ENCODE results near the gene ARL3.
A peak's percentile ranks its signal among the peaks of the same experiment; 100 is the strongest.

ARL3 gene

DNA sequence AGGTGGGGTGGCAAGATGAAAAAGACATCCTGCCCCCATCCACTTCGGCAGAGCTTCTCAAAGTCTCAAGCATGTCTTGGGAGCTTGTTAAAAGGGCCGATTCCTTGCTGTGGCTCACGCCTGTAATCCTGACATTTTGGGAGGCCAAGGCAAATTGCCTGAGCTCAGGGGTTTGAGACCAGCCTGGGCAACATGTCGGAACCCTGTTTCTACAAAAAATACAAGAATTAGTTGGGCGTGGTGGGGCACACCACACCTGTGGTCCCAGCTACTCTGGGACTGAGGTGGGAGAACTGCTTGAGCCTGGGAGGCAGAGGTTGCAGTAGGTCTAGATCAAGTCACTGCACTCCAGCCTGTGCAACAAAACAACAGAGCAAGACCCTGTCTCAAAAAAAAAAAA lies 55.4 kb downstream of the ARL3 start:
- H4K20me1 ChIP-seq (ENCODE audit: insufficient read depth, low read length) = peaks cover 48% of the 10 kb centered on the region

DNA sequence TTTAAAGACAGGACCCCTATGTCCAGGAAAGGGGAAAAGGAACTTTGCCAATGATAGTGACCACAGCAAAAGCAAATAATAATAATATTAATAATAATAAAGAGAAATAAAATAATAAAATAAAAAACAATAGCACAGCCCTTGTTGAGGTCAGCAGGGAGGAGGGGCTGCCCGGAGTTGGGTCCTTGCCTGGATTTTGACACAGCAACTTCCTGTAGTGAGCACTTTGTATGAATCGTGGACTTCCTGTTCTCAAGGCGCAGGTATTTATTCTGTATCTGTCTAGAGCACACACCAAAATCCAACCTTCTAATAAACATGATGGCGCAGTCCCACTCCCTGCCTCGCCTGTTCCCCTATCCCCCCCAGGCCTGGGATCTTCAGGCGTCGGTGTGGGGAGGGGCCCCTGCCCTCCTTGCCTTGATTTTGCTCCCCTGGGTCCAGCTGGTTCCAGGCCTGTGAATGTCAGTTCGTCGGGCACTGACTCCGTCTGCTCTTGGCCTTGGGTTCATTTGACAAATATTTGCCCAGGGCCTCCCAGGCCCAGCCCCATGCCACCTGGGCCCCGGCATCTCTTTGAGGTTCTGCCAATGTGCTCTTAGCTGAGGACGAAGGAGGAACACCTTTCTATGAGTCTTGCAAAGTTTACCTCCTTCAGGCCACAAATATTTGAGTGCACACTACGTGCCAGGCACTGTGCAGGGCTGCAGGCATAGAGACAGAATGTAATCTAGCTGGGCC lies 56.0 kb downstream of the ARL3 start:
- Histone ChIP-seq H3K4me2 (ENCODE audit: insufficient read depth, low read length) (no peak overlapping the region), H4K20me1 (ENCODE audit: insufficient read depth, low read length) (peaks cover 55% of the 10 kb centered on the region), H3K79me2 (ENCODE audit: insufficient read depth, low read length) (peaks cover 8% of the 10 kb centered on the region), H3K27ac (ENCODE audit: low read length) (no peak overlapping the region), H3K9me3 (ENCODE audit: insufficient read depth, low read length, severe bottlenecking) (no peaks in the 10 kb centered on the region), H3K36me3 (ENCODE audit: insufficient read depth, low read length) (peaks cover 55% of the 10 kb centered on the region), H3K4me1 (ENCODE audit: insufficient read depth, low read length) (peaks cover 23% of the 10 kb centered on the region), H2AFZ (ENCODE audit: low read depth, low read length) (no peak overlapping the region), H3K4me3 (ENCODE audit: low read depth in 1 of 2, low read length in 2 of 2) (no peak overlapping the region), H3K27me3 (ENCODE audit: insufficient read depth, low read length, poor library complexity) (no peaks in the 10 kb centered on the region), H3K9ac (ENCODE audit: low read depth, low read length) (no peak overlapping the region)
- TF ChIP-seq, protein P1, sequence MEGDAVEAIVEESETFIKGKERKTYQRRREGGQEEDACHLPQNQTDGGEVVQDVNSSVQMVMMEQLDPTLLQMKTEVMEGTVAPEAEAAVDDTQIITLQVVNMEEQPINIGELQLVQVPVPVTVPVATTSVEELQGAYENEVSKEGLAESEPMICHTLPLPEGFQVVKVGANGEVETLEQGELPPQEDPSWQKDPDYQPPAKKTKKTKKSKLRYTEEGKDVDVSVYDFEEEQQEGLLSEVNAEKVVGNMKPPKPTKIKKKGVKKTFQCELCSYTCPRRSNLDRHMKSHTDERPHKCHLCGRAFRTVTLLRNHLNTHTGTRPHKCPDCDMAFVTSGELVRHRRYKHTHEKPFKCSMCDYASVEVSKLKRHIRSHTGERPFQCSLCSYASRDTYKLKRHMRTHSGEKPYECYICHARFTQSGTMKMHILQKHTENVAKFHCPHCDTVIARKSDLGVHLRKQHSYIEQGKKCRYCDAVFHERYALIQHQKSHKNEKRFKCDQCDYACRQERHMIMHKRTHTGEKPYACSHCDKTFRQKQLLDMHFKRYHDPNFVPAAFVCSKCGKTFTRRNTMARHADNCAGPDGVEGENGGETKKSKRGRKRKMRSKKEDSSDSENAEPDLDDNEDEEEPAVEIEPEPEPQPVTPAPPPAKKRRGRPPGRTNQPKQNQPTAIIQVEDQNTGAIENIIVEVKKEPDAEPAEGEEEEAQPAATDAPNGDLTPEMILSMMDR (IDR thresholded peaks at IDR 0.05; ENCODE audit: borderline replicate concordance, extremely low read depth, low read length, poor library complexity, severe bottlenecking) = no peak
- TF ChIP-seq EZH2 (IDR thresholded peaks at IDR 0.05; ENCODE audit: borderline replicate concordance, low read depth, low read length, severe bottlenecking) = no peak
- DNase-seq (no peak), ATAC-seq (ENCODE audit: insufficient read depth, low read depth) (no peak)

More for the DNA sequence above, 55.4 kb downstream of the ARL3 start:
- H3K4me1 ChIP-seq (ENCODE audit: insufficient read depth, low read length) = peaks cover 23% of the 10 kb centered on the region
- H3K27ac ChIP-seq (ENCODE audit: low read length) = 0 out of 2 replicates have a peak overlapping the region, but pooled peaks have one; percentile 16
- no peak overlapping the region for H3K4me2 ChIP-seq (ENCODE audit: insufficient read depth, low read length)
- no peaks in the 10 kb centered on the region for H3K27me3 ChIP-seq (ENCODE audit: insufficient read depth, low read length, poor library complexity)
- ATAC-seq (ENCODE audit: insufficient read depth, low read depth) (no peak), DNase-seq (no peak)
- no peak overlapping the region for H3K9ac ChIP-seq (ENCODE audit: low read depth, low read length)
- no peak overlapping the region for H2AFZ ChIP-seq (ENCODE audit: low read depth, low read length)
- H3K9me3 ChIP-seq (ENCODE audit: insufficient read depth, low read length, severe bottlenecking) = no peaks in the 10 kb centered on the region
- TF ChIP-seq EZH2 (IDR thresholded peaks at IDR 0.05; ENCODE audit: borderline replicate concordance, low read depth, low read length, severe bottlenecking) = no peak
- H3K79me2 ChIP-seq (ENCODE audit: insufficient read depth, low read length) = peaks cover 2% of the 10 kb centered on the region
- H3K4me3 ChIP-seq (ENCODE audit: low read depth in 1 of 2, low read length in 2 of 2) = no peak overlapping the region
- peaks cover 48% of the 10 kb centered on the region for H3K36me3 ChIP-seq (ENCODE audit: insufficient read depth, low read length)

DNA sequence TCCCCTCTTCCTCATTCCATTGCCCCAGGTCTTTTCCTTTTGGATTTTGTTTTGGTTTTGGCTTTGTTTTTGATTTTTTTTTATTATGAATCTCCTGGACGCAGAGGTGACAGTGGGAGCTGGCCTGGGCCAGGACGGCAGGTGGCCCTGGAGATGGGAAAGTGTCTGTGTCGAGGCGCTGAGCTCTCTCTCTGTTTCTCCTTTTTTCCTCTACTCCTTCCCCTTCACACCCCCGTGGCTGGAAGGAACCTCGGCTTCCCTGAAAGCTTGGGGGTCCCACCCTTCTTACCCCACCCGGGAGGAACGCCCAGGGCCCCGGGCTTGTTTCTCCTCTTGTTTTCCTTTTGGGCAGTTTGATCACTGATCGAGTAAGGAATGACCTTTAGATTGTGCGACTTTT lies 56.7 kb downstream of the ARL3 start:
- peaks cover 14% of the 10 kb centered on the region for H3K79me2 ChIP-seq (ENCODE audit: insufficient read depth, low read length)
- no peak overlapping the region for H3K4me3 ChIP-seq (ENCODE audit: low read depth in 1 of 2, low read length in 2 of 2)
- no peaks in the 10 kb centered on the region for H3K27me3 ChIP-seq (ENCODE audit: insufficient read depth, low read length, poor library complexity)
- DNase-seq (no peak), ATAC-seq (ENCODE audit: insufficient read depth, low read depth) (no peak)
- peaks cover 23% of the 10 kb centered on the region for H3K4me1 ChIP-seq (ENCODE audit: insufficient read depth, low read length)
- peaks cover 60% of the 10 kb centered on the region for H4K20me1 ChIP-seq (ENCODE audit: insufficient read depth, low read length)
- H3K36me3 ChIP-seq (ENCODE audit: insufficient read depth, low read length) = peaks cover 61% of the 10 kb centered on the region
- no peak overlapping the region for H3K4me2 ChIP-seq (ENCODE audit: insufficient read depth, low read length)
- H2AFZ ChIP-seq (ENCODE audit: low read depth, low read length) = no peak overlapping the region
- H3K9ac ChIP-seq (ENCODE audit: low read depth, low read length) = no peak overlapping the region
- no peak overlapping the region for H3K27ac ChIP-seq (ENCODE audit: low read length)
- no peaks in the 10 kb centered on the region for H3K9me3 ChIP-seq (ENCODE audit: insufficient read depth, low read length, severe bottlenecking)
- TF ChIP-seq, protein P1 (IDR thresholded peaks at IDR 0.05; ENCODE audit: borderline replicate concordance, extremely low read depth, low read length, poor library complexity, severe bottlenecking) = no peak
- TF ChIP-seq EZH2 (IDR thresholded peaks at IDR 0.05; ENCODE audit: borderline replicate concordance, low read depth, low read length, severe bottlenecking) = no peak

DNA sequence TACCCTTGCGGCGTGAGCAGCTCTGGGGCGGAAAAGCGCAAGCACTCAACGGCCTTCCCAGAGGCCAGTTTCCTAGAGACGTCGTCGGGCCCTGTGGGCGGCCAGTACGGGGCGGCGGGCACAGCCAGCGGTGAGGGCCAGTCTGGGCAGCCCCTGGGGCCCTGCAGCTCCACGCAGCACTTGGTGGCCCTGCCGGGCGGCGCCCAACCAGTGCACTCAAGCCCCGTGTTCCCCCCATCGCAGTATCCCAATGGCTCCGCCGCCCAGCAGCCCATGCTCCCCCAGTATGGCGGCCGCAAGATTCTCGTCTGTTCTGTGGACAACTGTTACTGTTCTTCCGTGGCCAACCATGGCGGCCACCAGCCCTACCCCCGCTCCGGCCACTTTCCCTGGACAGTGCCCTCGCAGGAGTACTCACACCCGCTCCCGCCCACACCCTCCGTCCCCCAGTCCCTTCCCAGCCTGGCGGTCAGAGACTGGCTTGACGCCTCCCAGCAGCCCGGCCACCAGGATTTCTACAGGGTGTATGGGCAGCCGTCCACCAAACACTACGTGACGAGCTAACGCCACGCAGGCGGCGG lies 57.3 kb downstream of the ARL3 start:
- peaks cover 22% of the 10 kb centered on the region for H3K4me1 ChIP-seq (ENCODE audit: insufficient read depth, low read length)
- peaks cover 67% of the 10 kb centered on the region for H3K36me3 ChIP-seq (ENCODE audit: insufficient read depth, low read length)
- H3K27ac ChIP-seq (ENCODE audit: low read length) = no peak overlapping the region
- no peaks in the 10 kb centered on the region for H3K27me3 ChIP-seq (ENCODE audit: insufficient read depth, low read length, poor library complexity)
- H3K9me3 ChIP-seq (ENCODE audit: insufficient read depth, low read length, severe bottlenecking) = no peaks in the 10 kb centered on the region
- H3K79me2 ChIP-seq (ENCODE audit: insufficient read depth, low read length) = peaks cover 20% of the 10 kb centered on the region
- H4K20me1 ChIP-seq (ENCODE audit: insufficient read depth, low read length) = peaks cover 66% of the 10 kb centered on the region
- TF ChIP-seq EZH2 (IDR thresholded peaks at IDR 0.05; ENCODE audit: borderline replicate concordance, low read depth, low read length, severe bottlenecking) = no peak
- TF ChIP-seq, protein P1 (IDR thresholded peaks at IDR 0.05; ENCODE audit: borderline replicate concordance, extremely low read depth, low read length, poor library complexity, severe bottlenecking) = no peak
- H3K4me3 ChIP-seq (ENCODE audit: low read depth in 1 of 2, low read length in 2 of 2) = no peak overlapping the region
- DNase-seq (no peak), ATAC-seq (ENCODE audit: insufficient read depth, low read depth) (no peak)
- no peak overlapping the region for H3K4me2 ChIP-seq (ENCODE audit: insufficient read depth, low read length)
- H2AFZ ChIP-seq (ENCODE audit: low read depth, low read length) = no peak overlapping the region
- H3K9ac ChIP-seq (ENCODE audit: low read depth, low read length) = no peak overlapping the region

Data from DND-41 (cell line).